SK-N-SH (cell line): ENCODE data around the gene RCE1.

Experiments used
- ELF1 ChIP-seq: IDR thresholded peaks from 2 replicates; pipeline ENCODE4 v1.4.0; 2012
- MXI1 ChIP-seq: IDR thresholded peaks from 2 replicates; pipeline ENCODE4 v1.6.1; 2012; ENCODE audit warnings: mild to moderate bottlenecking, low read depth, low read length, improper control_type of control experiment
- REST ChIP-seq: IDR thresholded peaks from 2 replicates; pipeline ENCODE4 v1.6.1; 2012; ENCODE audit warnings: mild to moderate bottlenecking, low read depth, low read length, moderate library complexity
- TCF12 ChIP-seq: IDR thresholded peaks from 2 replicates; pipeline ENCODE4 v1.4.0; 2012
- ZBTB33 ChIP-seq: IDR thresholded peaks from 2 replicates; pipeline ENCODE4 v1.4.0; 2012; ENCODE audit warnings: low read depth, borderline replicate concordance

GRCh38 chr11:66840317-66841091, 2.7 kb upstream of the RCE1 start:
- TF ChIP-seq ELF1 (no peak), REST (no peak), TCF12 (no peak), MXI1 (no peak), ZBTB33 (no peak)
